ENCODE results near the gene POU2AF2. TPM values are rescaled to one million over a fixed set of nuclear protein-coding genes. Genes with fewer than 3 reads are reported as not detected.
"Not testable (repeated sequence)": the region's sequence is repeated elsewhere in the genome, so short reads cannot be mapped to it uniquely, and the experiment has no call there.

The POU2AF2 gene
- total RNA-seq, 2 donors from 2014 or later = not detected

DNA sequence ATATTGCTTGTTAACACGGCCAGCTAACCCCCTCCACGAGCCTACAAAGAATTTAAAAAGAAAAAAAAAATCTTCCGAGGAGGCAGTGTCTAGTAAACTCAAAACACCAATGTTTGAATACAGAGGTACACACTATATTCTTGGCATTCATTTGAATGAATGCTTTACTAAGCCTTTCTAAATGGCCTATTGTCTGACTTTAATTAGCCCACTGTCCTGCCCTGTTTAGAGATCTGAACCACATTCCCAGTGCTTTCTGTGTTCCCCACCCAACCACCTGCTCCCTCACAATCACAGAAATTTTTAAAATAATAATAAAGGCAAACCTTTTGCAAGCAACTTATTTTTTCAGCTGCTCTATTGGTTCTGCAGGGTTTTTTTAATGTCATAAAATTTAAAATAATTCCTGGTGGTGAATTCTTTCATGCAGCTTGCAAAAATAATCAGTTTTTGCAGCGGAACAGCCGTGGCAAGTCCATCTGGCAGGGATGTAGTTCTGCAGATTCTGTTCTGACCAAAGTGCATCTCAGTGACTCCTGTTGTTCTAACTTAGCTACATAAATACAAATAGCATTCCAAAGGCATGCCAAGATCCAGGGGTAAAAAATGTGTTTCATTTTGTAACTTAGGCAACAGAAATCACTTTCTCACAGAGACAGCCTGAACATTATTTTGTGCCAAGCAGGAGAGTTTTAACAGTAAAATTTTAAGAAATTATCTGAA, 23.8 kb downstream of the POU2AF2 start:
- no peaks in the 10 kb centered on the region for H3K36me3 Mint-ChIP-seq
- ATAC-seq = no peak

DNA sequence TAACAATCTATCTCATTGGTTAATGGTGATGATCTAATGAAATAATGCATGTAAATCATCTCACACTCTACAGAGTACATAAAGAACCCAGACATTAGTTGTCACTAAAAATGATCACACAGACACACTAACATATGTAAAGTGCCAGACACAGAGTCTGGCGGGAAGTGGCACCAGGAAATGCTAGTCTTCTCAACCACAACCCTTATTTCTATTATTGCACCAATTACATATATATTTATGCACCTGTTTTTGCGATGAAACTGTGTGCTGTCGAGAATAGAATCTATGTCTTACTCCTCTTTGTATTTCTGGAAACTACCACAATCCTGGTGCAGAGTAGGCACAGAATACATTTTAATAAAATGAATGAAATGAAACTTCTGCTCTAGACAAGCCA, 26.9 kb downstream of the POU2AF2 start:
- Mint-ChIP-seq H3K4me3 (no peak overlapping the region), H3K36me3 (no peaks in the 10 kb centered on the region), H3K27ac (no peak overlapping the region), H3K9me3 (no peaks in the 10 kb centered on the region), H3K27me3 (peaks cover 18 to 37% of the 10 kb centered on the region in 2 donors), H3K4me1 (ENCODE audit: low read depth in 2 of 2) (peaks cover 4 to 5% of the 10 kb centered on the region in 2 donors)
- no peak for ATAC-seq
- no peak for DNase-seq (ENCODE audit: low spot score)

More for the DNA sequence above, 23.8 kb downstream of the POU2AF2 start:
- no peak overlapping the region for H3K4me3 Mint-ChIP-seq
- H3K9me3 Mint-ChIP-seq = no peaks in the 10 kb centered on the region
- H3K4me1 Mint-ChIP-seq (ENCODE audit: low read depth in 2 of 2) = peaks cover 4 to 5% of the 10 kb centered on the region in 2 donors
- H3K27me3 Mint-ChIP-seq = peaks cover 6 to 13% of the 10 kb centered on the region in 2 donors
- no peak overlapping the region for H3K27ac Mint-ChIP-seq
- DNase-seq (ENCODE audit: low spot score) = no peak

DNA sequence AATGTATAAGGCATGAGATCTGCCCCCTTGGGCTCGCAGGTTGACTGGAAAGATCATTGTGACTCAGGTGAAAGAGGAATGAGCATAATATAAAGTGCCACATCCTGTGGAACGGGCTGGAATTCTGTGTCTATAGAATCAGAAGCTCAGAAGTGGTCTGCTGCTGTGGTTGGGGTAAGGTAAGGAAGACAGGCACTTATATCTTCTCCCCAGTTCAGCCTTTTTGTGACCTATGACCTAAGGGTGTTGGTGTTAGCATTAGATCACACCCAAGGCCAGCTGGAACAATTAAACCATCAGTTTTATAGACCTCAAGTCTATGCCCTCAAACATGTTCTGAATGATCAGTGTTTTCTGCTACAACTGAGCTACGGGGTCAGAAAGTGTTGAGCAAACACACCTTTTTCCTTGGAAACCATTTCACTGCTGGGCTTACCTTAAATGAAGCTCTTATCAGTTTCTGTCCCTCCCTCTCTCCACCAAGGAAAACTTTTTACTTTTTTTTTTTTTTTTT, 37.1 kb downstream of the POU2AF2 start:
- Mint-ChIP-seq H3K27ac (no peak overlapping the region), H3K4me1 (ENCODE audit: low read depth in 2 of 2) (no peaks in the 10 kb centered on the region), H3K36me3 (no peaks in the 10 kb centered on the region), H3K4me3 (no peak overlapping the region), H3K27me3 (peaks cover 2 to 7% of the 10 kb centered on the region in 2 donors), H3K9me3 (no peaks in the 10 kb centered on the region)
- ATAC-seq (no peak), DNase-seq (ENCODE audit: low spot score) (no peak)

DNA sequence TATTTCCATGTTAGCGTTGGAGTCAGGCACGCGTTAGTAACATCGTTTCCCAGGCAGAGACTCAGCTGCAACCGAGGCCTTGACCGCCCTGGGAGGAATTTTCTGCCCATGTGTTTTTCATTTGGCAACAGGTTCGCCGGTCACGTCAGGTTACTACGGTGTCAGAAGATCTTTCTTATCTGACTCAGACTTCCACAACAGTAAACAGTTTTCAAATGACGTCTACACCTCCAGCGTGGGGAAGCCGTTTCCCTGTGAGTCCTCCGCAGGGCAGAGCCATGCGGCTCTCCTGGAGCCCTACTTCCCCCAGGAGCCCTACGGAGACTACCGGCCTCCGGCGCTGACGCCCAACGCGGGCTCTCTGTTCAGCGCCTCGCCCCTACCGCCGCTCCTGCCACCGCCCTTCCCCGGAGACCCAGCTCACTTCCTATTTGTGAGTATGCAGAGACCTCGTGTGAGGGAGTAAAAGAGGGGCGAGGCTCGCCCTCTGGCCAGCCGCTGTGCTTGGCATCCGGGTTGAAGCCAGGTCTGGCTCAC, 38.5 kb downstream of the POU2AF2 start:
- Mint-ChIP-seq H3K4me1 (ENCODE audit: low read depth in 2 of 2) (no peaks in the 10 kb centered on the region), H3K27me3 (peaks cover 2 to 7% of the 10 kb centered on the region in 2 donors), H3K4me3 (no peak overlapping the region), H3K36me3 (no peaks in the 10 kb centered on the region), H3K27ac (no peak overlapping the region), H3K9me3 (no peaks in the 10 kb centered on the region)
- DNase-seq (ENCODE audit: low spot score) = no peak
- ATAC-seq = peak in 1 of 2 donors; percentile 10

DNA sequence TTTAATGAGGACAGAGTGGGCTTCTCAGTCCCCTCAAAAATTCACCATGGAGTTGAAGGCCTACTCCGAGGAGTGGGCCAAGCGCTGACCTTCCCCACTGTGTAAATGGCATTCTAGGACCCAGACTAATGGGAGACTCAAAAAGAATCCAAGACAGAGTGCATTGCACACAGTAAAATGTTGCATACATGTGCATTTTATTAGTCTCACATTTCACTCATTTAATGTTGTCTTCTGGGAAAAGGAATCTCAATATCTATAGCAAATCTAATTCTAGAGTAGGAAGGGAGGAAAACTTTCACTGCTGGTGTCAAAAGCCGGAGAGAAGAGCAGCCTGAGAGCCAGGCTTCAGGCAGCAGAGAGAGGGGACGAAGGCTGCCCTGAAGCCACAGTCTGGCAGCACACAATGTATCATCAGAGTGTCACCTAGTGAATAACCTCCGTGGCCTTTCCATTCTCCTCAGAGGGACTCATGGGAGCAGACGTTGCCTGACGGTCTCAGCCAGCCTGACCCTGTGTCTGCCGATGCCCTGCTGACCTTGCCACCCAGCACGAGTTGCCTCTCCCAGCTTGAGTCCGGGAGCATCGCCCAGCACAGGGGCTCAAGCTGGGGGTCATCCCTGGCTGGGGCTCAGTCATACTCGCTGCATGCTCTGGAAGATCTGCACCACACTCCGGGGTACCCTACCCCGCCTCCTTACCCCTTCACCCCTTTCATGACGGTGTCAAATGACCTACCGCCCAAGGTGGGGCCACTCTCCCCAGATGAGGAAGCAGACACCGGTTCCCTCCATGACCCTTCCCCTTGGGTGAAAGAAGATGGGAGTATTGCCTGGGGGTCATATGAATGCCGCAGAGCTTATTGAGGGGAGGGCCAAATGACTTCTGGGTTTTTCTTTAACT, 39.9 kb downstream of the POU2AF2 start:
- no peak overlapping the region for H3K27ac Mint-ChIP-seq

DNA sequence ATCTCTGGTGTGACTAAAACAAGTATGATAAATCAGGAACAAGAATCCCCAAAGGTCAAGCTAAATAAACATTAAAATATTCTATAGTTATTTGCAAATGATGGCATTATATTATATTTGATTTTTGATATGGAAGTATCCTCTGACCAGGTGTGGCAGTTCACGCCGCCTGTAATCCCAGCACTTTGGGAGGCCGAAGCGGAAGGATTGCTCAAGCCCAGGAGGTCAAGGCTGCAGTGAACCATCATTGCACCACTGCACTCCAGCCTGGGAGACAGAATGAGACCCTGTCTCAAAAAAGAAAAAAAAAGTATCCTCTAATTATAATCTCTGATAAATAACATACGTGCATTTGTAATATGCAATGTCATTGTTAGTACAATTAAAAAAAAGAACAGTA, 46.2 kb downstream of the POU2AF2 start:
- DNase-seq (ENCODE audit: low spot score) (no peak), ATAC-seq (no peak)
- Mint-ChIP-seq H3K36me3 (no peaks in the 10 kb centered on the region), H3K4me3 (no peak overlapping the region), H3K27ac (no peak overlapping the region), H3K9me3 (no peaks in the 10 kb centered on the region), H3K4me1 (ENCODE audit: low read depth in 2 of 2) (no peaks in the 10 kb centered on the region), H3K27me3 (peaks cover 8 to 10% of the 10 kb centered on the region in 2 donors)

More for the DNA sequence above, 39.9 kb downstream of the POU2AF2 start:
- no peak for DNase-seq (ENCODE audit: low spot score)
- peak in 1 of 2 donors; percentile 61 for ATAC-seq
- Mint-ChIP-seq H3K27me3 (peaks cover 0 to 7% of the 10 kb centered on the region in 2 donors), H3K9me3 (no peaks in the 10 kb centered on the region), H3K36me3 (no peaks in the 10 kb centered on the region), H3K4me3 (no peak overlapping the region), H3K4me1 (ENCODE audit: low read depth in 2 of 2) (no peaks in the 10 kb centered on the region)

DNA sequence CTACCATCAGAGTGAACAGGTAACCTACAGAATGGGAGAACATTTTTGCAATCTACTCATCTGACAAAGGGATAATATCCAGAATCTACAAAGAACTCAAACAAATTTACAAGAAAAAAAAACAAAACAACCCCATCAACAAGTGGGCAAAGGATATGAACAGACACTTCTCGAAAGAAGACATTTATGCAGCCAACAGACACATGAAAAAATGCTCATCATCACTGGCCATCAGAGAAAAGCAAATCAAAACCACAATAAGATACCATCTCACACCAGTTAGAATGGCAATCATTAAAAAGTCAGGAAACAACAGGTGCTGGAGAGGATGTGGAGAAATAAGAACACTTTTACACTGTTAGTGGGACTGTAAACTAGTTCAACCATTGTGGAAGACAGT, 46.9 kb downstream of the POU2AF2 start:
- H3K27me3 Mint-ChIP-seq = peaks cover 8 to 12% of the 10 kb centered on the region in 2 donors
- not testable (repeated sequence) for ATAC-seq; DNase-seq (ENCODE audit: low spot score); H3K4me1 Mint-ChIP-seq (ENCODE audit: low read depth in 2 of 2); H3K9me3 Mint-ChIP-seq; H3K27ac Mint-ChIP-seq; H3K36me3 Mint-ChIP-seq; H3K4me3 Mint-ChIP-seq

DNA sequence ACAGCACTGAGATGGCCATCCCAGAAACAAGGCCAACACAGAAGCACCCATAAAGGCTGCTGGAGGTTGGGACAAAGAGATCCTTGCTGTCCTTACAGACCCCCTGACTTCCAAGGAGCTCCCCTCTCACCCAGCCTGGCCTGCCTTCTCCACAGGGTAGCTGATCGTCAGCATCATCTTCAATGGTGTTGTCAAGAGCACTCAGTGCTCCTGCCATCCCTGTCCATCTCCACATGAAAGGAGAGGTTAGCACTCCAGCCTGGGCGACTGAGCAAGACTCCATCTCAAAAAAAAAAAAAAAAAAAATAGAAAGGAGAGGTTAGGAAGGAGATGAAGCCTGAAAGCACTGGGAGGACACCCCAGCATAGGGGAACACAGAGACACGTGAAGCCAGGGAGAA, 50.7 kb downstream of the POU2AF2 start:
- DNase-seq (ENCODE audit: low spot score) (no peak), ATAC-seq (no peak)
- peaks cover 17 to 30% of the 10 kb centered on the region in 2 donors for H3K27me3 Mint-ChIP-seq
- H3K4me3 Mint-ChIP-seq = no peak overlapping the region
- H3K36me3 Mint-ChIP-seq = no peaks in the 10 kb centered on the region
- H3K27ac Mint-ChIP-seq = no peak overlapping the region
- no peaks in the 10 kb centered on the region for H3K9me3 Mint-ChIP-seq
- no peaks in the 10 kb centered on the region for H3K4me1 Mint-ChIP-seq (ENCODE audit: low read depth in 2 of 2)

DNA sequence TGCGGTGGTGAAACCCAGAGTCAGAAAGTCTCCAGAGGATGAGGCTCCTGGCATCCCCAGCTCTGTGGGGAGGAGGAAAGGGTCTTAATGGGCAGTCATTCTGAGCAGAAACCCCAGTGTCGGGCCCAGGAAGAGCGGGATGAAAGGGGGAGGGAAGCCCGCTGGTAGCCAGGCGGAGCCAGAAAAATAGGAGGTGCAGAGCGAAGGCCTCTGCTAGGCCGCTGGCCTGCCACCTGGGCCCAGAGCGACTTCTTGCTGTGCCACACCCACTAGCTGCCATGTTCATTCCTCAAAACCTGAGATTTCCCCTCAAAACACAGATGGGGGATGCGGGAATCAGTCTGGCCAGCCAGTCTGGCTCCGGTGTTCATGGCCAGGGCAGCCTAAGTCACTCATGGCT, 52.2 kb downstream of the POU2AF2 start:
- no peak for DNase-seq (ENCODE audit: low spot score)
- Mint-ChIP-seq H3K4me1 (ENCODE audit: low read depth in 2 of 2) (no peaks in the 10 kb centered on the region), H3K36me3 (no peaks in the 10 kb centered on the region), H3K9me3 (no peaks in the 10 kb centered on the region), H3K27me3 (peaks cover 23 to 30% of the 10 kb centered on the region in 2 donors), H3K27ac (no peak overlapping the region), H3K4me3 (no peak overlapping the region)
- ATAC-seq = no peak

DNA sequence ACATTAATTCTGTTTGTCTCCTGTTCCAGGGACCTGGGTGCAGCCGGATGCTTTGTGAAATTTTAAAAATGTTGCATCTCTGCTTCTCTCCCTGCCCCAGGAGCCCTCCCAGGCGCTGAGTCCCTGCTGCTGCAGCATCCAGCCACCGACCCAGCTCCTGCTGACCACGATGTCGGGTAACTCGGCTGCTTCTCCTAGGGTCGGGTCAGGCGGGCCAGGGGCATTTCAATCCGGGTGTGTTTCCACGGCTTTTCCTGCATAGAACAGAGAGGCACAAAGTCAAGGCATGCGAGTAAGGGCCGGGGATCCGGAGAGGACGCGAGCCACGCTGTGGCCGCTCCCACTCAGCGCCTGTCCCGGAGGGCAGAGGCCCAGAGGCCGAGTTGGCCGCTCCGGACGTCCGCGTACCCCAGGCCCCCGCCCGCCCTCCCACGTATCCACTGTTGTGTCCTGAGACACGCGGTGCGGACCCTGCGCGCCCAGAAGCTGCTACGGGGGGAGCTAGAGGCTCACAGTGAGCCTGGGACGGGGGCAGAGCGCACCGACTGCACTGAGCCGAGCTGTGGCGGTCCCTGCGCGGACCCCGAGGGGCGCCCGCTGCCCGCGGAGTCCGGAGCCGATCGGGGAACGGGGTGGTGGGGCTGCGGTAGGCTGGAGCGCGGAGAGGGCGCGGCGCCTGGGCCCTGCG, 53.0 kb downstream of the POU2AF2 start, which contains the start of gene POU2AF3:
Gene POU2AF3, plus strand, starts transcription at position 134 of the 688 bp plus-strand sequence. Its CDS starts 36 bp downstream, at position 170.
- Mint-ChIP-seq H3K4me3 (no peak within 1 kb of the TSS), H3K27me3 (peaks cover 28 to 30% of the 10 kb centered on the region in 2 donors), H3K36me3 (no peaks in the 10 kb centered on the region), H3K4me1 (ENCODE audit: low read depth in 2 of 2) (no peaks in the 10 kb centered on the region), H3K9me3 (no peaks in the 10 kb centered on the region), H3K27ac (no peak within 1 kb of the TSS)
- DNase-seq (ENCODE audit: low spot score) (no peak), ATAC-seq (no peak)

DNA sequence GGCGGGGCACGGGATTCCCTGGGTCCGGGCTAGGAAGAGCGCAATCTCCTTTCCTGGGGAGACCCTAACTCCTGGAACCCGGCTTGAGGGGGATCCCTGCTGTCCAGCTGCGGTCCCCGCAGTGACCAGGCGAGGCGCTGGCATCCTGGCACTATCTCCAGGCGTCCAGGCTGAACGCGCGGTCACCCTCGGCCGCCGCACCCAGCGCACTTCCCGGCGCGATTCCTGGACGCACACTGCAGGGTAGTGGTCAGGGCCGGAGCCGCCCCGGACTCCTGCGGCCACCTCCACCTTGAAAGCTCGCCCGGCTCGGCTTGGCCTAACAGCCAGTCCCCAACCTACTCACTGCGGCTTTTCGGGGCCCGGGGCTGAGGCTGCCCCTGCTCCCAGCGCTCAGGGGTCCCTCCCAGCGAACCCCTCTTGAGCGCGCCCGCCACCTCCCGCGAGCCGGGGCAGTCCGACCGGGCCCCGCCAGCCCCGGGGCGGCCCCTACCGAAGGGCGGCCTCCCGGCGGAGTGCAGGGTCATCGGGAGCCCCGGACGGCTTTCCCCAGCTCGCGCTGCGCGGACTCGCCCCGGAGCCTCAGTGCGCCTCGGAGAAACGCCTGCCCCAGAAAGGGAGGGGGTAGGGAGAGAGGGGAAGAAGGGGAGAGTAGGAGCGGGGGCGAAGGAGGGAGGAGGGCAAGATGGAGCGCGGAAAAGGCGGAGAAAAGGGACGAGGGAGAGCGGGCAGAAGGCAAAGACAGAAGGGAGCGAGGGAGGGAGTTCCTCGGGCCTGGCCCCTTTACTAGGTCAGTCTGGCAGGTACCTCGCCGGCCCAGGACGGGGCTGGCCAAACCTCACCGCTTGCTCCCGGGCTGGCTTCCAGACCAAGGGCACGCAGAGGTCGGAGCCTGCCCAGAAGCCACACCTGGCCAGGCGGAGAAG, 53.8 kb downstream of the POU2AF2 start:
- Mint-ChIP-seq H3K4me1 (ENCODE audit: low read depth in 2 of 2) (no peaks in the 10 kb centered on the region), H3K4me3 (no peak overlapping the region), H3K36me3 (no peaks in the 10 kb centered on the region), H3K9me3 (no peaks in the 10 kb centered on the region), H3K27me3 (peaks cover 27 to 28% of the 10 kb centered on the region in 2 donors), H3K27ac (no peak overlapping the region)
- DNase-seq (ENCODE audit: low spot score) (no peak), ATAC-seq (no peak)

DNA sequence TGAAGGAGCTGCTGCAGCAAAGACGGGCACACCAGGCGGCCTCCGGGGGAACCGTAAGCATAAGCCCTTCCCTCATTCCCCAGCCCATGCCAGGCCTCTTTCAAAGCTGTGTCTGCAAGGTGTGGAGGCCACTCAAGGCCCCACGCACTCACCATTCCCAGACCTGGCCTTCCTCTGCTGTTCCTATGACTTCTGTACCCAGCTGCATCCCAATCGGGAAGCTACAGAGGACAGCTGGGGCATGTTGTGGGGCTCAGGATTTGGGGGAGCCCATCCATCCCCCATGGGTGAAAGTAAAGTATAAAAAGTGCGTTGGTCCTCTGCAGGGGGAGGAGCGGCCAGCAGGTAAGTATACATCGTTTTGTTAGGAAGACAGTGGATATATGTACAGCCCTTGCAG, 55.0 kb downstream of the POU2AF2 start:
- Mint-ChIP-seq H3K4me1 (ENCODE audit: low read depth in 2 of 2) (no peaks in the 10 kb centered on the region), H3K36me3 (no peaks in the 10 kb centered on the region), H3K27ac (no peak overlapping the region), H3K9me3 (no peaks in the 10 kb centered on the region), H3K27me3 (peaks cover 28 to 35% of the 10 kb centered on the region in 2 donors), H3K4me3 (no peak overlapping the region)
- DNase-seq (ENCODE audit: low spot score) (no peak), ATAC-seq (no peak)

All from natural killer cell treated with Interleukin-12 subunit alpha and Interleukin-12 subunit beta and Interleukin-15 and Interleukin-18, amount 100 ng/mL, for 72 hours (primary cell).